GM23338 (cell line): Measurements from ENCODE around the gene PSKH1. TPM values are rescaled to one million over a fixed set of nuclear protein-coding genes. Genes with fewer than 3 reads are reported as not detected.
A peak's percentile ranks its signal among the peaks of the same experiment; 100 is the strongest.

Experiments
- ATAC-seq: fragments of 200-7000 bp; cut with Tn5 transposase; 3 replicates; pipeline ENCODE4 v1.9.1; 2020
- DNase-seq: peaks from one replicate; pipeline ENCODE4 v3.0.0-alpha.2; 2015; ENCODE audit warnings: low spot score
- H2AFZ ChIP-seq: fragments of 200-600 bp; sonication (generic); 2 replicates; pipeline ENCODE4 v1.8.0; 2016; ENCODE audit warnings: antibody characterized with exemption, mild to moderate bottlenecking, moderate library complexity
- H3F3A ChIP-seq: fragments of 200-600 bp; sonication (generic); replicated peaks from 2 replicates; pipeline ENCODE4 v1.8.0; 2017; ENCODE audit warnings: antibody characterized with exemption, mixed run types, low read depth
- H3K27ac ChIP-seq: fragments of 200-600 bp; sonication (generic); 2 replicates; pipeline ENCODE4 v1.6.1; 2016; ENCODE audit warnings: low read depth
- H3K27me3 ChIP-seq: fragments of 200-600 bp; sonication (generic); 2 replicates; pipeline ENCODE4 v1.8.0; 2016; ENCODE audit warnings: mild to moderate bottlenecking, mixed run types, moderate library complexity; ENCODE audit not compliant: insufficient read depth
- H3K36me3 ChIP-seq: fragments of 200-600 bp; sonication (generic); 2 replicates; pipeline ENCODE4 v1.8.0; 2016; ENCODE audit warnings: mild to moderate bottlenecking; ENCODE audit not compliant: insufficient read depth
- H3K4me1 ChIP-seq: fragments of 200-600 bp; sonication (generic); 2 replicates; pipeline ENCODE4 v1.8.0; 2016; ENCODE audit warnings: mild to moderate bottlenecking, moderate library complexity; ENCODE audit not compliant: insufficient read depth
- H3K4me2 ChIP-seq: fragments of 200-600 bp; sonication (generic); 2 replicates; pipeline ENCODE4 v1.7.1; 2017; ENCODE audit warnings: mixed run types
- H3K4me3 ChIP-seq: fragments of 200-600 bp; sonication (generic); 2 replicates; pipeline ENCODE4 v1.6.1; 2016; ENCODE audit warnings: mixed run types
- H3K79me2 ChIP-seq: fragments of 200-600 bp; sonication (generic); replicated peaks from 2 replicates; pipeline ENCODE4 v1.8.0; 2017; ENCODE audit warnings: mild to moderate bottlenecking; ENCODE audit not compliant: insufficient read depth
- H3K9me2 ChIP-seq: fragments of 200-600 bp; sonication (generic); 2 replicates; pipeline ENCODE4 v1.8.0; 2017; ENCODE audit not compliant: insufficient read depth
- H4K20me1 ChIP-seq: fragments of 200-600 bp; sonication (generic); replicated peaks from 2 replicates; pipeline ENCODE4 v1.8.0; 2017; ENCODE audit warnings: mild to moderate bottlenecking; ENCODE audit not compliant: insufficient read depth
- H3K27ac Mint-ChIP-seq: 2 replicates; pipeline ENCODE4 v1.8.0; 2020; ENCODE audit warnings: inconsistent platforms, mild to moderate bottlenecking, moderate library complexity, mixed read lengths
- H3K27me3 Mint-ChIP-seq: 3 replicates; pipeline ENCODE4 v1.8.0; 2022; ENCODE audit warnings: low read depth, mild to moderate bottlenecking, moderate library complexity, mixed read lengths, inconsistent platforms; ENCODE audit not compliant: insufficient read depth, poor library complexity
- H3K36me3 Mint-ChIP-seq: 3 replicates; pipeline ENCODE4 v1.8.0; 2021; ENCODE audit warnings: low read depth, mild to moderate bottlenecking, inconsistent platforms, moderate library complexity, mixed read lengths
- H3K4me1 Mint-ChIP-seq: 3 replicates; pipeline ENCODE4 v1.8.0; 2020; ENCODE audit warnings: mild to moderate bottlenecking, inconsistent platforms, mixed read lengths
- H3K4me3 Mint-ChIP-seq: 3 replicates; pipeline ENCODE4 v1.8.0; 2021; ENCODE audit warnings: moderate library complexity, mild to moderate bottlenecking, inconsistent platforms, mixed read lengths
- H3K9me3 Mint-ChIP-seq: 3 replicates; pipeline ENCODE4 v1.8.0; 2020; ENCODE audit warnings: moderate library complexity, mild to moderate bottlenecking, inconsistent platforms, mixed read lengths
- CREB1 ChIP-seq: fragments of 250-450 bp; sonication (Bioruptor Pico); IDR thresholded peaks from 2 replicates; pipeline ENCODE4 v1.5.0; 2020; ENCODE audit warnings: low read depth, mild to moderate bottlenecking, moderate library complexity
- EZH2phosphoT487 ChIP-seq: fragments of 200-600 bp; sonication (generic); IDR thresholded peaks from one replicate; pipeline ENCODE4 v1.8.1; 2018; ENCODE audit warnings: antibody characterized with exemption; ENCODE audit not compliant: unreplicated experiment
- NANOG ChIP-seq: IDR thresholded peaks from 2 replicates; pipeline ENCODE4 v1.6.1; 2016; ENCODE audit warnings: antibody characterized with exemption, borderline replicate concordance
- ZNF114 ChIP-seq: fragments of 250-450 bp; sonication (Bioruptor Pico); IDR thresholded peaks from 2 replicates; pipeline ENCODE4 v1.5.0; 2020; ENCODE audit warnings: mild to moderate bottlenecking, moderate library complexity
- polyA plus RNA-seq: library from polyadenylated mRNA; unstranded; fragments of >200 nt; fragmentation: Nextera tagmentation; extraction: Ambion mirVana; gene quantifications from 2 replicates; pipeline ENCODE4 v1.2.1, GENCODE V29; 2016
- total RNA-seq: library from RNA; depleted of rRNA; stranded (reverse); fragments of >200 nt; shearing (Covaris generic); gene quantifications from 2 replicates; pipeline ENCODE4 v1.2.3, GENCODE V29; 2014
- TF ChIP-seq, protein P1 (sequence below), 2 experiments: fragments of 200-600 bp in 1 of 2; sonication (generic) in 1 of 2; conservative IDR thresholded peaks; 2 replicates each; pipeline versions ENCODE4 v1.5.1 to v1.6.1; 2016 to 2017; ENCODE audit warnings: antibody characterized with exemption in 2 of 2, low read depth in 2 of 2, mild to moderate bottlenecking in 2 of 2, moderate library complexity in 1 of 2
- TF ChIP-seq, protein P2 (sequence below): fragments of 250-450 bp; sonication (Bioruptor Pico); IDR thresholded peaks from 2 replicates; pipeline ENCODE4 v1.5.0; 2020; ENCODE audit warnings: mild to moderate bottlenecking, moderate library complexity

PSKH1 gene
- total and polyA plus RNA-seq, 2 experiments from 2014 or later, result 14.3 to 23.9 TPM

DNA sequence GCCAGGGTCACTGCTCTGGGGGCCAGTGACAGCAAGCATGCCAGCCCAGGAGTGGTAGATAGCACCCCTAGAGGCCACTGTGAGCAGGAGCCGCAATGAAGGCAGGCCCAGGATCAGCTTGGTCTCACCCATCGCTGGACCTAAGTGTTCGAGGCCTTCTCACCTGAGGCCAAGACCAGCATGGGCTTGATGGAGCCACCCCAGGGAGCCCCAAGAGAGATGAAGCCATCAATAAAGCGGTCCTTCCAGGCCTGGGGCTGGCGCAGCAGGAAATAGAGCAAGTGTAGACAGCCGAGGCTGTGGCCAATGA, 49.1 kb downstream of the PSKH1 start:
- H3K27me3 Mint-ChIP-seq, result peaks cover 11% of the 10 kb centered on the region
- no peak overlapping the region for H3K4me3 Mint-ChIP-seq
- H3K36me3 Mint-ChIP-seq, result peaks cover 26% of the 10 kb centered on the region; the same call in 2 of the 3 replicates
- H3K4me3 ChIP-seq, result no peak overlapping the region
- H3K4me1 Mint-ChIP-seq, result peaks cover 7% of the 10 kb centered on the region
- H3F3A ChIP-seq, result peaks cover 14% of the 10 kb centered on the region
- DNase-seq (peak; percentile 86), ATAC-seq (peak; percentile 87)
- H3K4me1 ChIP-seq, result no peaks in the 10 kb centered on the region
- H3K9me3 Mint-ChIP-seq, result no peaks in the 10 kb centered on the region
- no peak overlapping the region for H2AFZ ChIP-seq
- H3K27me3 ChIP-seq, result no peaks in the 10 kb centered on the region
- TF ChIP-seq CREB1 (CRISPR knock-in tag) (0 out of 2 replicates have a peak, but pooled peaks have one; percentile 15), EZH2phosphoT487 (no peak)
- TF ChIP-seq, protein P1, sequence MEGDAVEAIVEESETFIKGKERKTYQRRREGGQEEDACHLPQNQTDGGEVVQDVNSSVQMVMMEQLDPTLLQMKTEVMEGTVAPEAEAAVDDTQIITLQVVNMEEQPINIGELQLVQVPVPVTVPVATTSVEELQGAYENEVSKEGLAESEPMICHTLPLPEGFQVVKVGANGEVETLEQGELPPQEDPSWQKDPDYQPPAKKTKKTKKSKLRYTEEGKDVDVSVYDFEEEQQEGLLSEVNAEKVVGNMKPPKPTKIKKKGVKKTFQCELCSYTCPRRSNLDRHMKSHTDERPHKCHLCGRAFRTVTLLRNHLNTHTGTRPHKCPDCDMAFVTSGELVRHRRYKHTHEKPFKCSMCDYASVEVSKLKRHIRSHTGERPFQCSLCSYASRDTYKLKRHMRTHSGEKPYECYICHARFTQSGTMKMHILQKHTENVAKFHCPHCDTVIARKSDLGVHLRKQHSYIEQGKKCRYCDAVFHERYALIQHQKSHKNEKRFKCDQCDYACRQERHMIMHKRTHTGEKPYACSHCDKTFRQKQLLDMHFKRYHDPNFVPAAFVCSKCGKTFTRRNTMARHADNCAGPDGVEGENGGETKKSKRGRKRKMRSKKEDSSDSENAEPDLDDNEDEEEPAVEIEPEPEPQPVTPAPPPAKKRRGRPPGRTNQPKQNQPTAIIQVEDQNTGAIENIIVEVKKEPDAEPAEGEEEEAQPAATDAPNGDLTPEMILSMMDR (conservative IDR thresholded peaks at IDR 0.05; ENCODE audit: low read depth in 2 of 2), result peak; percentile 76 to 90
- no peaks in the 10 kb centered on the region for H3K9me2 ChIP-seq
- peaks cover 3% of the 10 kb centered on the region; the same call in 1 of the 2 replicates for H3K36me3 ChIP-seq
- H3K79me2 ChIP-seq, result no peaks in the 10 kb centered on the region; the same call in 1 of the 2 replicates
- no peak overlapping the region for H3K4me2 ChIP-seq
- H3K27ac ChIP-seq, result no peak overlapping the region
- no peak overlapping the region for H3K27ac Mint-ChIP-seq
- H4K20me1 ChIP-seq, result peaks cover 14% of the 10 kb centered on the region

DNA sequence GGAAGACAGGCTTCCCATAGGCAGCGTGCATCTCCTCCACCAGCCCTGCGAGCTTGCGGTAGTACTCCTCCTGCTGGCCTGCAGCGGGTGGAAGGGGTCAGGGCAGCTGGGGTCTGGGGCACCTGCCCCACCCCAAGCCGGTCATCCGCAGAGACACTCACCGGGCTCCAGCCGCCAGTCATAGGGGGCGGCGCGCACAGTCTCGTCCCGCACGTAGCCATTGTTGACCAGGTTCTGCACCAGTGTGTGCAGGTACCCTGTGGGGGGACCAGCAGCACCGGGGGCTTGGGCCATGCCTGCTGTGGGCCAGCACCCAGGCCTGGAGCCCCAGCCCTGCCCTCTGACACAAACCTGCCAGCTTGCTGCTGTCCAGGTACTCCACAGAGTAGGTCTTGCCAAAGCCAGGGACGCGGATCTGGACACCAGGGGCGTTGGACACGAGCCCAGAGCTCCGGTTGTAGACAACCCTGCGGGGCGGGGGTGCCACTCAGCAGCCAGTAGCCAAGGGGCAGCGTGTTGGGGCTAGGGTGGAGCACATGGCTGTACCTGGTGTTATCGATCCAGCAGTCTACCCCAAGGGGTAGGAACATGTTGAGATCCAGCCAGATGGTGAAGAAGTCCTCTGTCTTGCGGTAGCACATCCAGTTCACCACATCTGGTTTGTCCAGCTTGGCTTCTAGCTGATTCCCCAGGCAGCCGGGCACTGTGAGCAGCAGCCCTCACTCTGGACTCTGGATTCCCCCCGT, 49.6 kb downstream of the PSKH1 start:
- Mint-ChIP-seq H3K9me3 (no peaks in the 10 kb centered on the region), H3K4me3 (no peak overlapping the region), H3K27me3 (peaks cover 8% of the 10 kb centered on the region), H3K36me3 (peaks cover 24% of the 10 kb centered on the region; the same call in 2 of the 3 replicates), H3K27ac (no peak overlapping the region), H3K4me1 (peaks cover 4% of the 10 kb centered on the region; the same call in 2 of the 3 replicates)
- peak; percentile 38 for ATAC-seq
- no peak overlapping the region for H3K27ac ChIP-seq
- no peaks in the 10 kb centered on the region for H3K4me1 ChIP-seq
- peaks cover 3% of the 10 kb centered on the region; the same call in 1 of the 2 replicates for H3K36me3 ChIP-seq
- TF ChIP-seq ZNF114 (CRISPR knock-in tag) (no peak), NANOG (no peak)
- TF ChIP-seq, protein P1 (conservative IDR thresholded peaks at IDR 0.05; ENCODE audit: low read depth in 2 of 2), result 0 out of 4 replicates have a peak, but pooled peaks of 1 of the 2 experiments have one; percentile 21
- TF ChIP-seq, protein P2, sequence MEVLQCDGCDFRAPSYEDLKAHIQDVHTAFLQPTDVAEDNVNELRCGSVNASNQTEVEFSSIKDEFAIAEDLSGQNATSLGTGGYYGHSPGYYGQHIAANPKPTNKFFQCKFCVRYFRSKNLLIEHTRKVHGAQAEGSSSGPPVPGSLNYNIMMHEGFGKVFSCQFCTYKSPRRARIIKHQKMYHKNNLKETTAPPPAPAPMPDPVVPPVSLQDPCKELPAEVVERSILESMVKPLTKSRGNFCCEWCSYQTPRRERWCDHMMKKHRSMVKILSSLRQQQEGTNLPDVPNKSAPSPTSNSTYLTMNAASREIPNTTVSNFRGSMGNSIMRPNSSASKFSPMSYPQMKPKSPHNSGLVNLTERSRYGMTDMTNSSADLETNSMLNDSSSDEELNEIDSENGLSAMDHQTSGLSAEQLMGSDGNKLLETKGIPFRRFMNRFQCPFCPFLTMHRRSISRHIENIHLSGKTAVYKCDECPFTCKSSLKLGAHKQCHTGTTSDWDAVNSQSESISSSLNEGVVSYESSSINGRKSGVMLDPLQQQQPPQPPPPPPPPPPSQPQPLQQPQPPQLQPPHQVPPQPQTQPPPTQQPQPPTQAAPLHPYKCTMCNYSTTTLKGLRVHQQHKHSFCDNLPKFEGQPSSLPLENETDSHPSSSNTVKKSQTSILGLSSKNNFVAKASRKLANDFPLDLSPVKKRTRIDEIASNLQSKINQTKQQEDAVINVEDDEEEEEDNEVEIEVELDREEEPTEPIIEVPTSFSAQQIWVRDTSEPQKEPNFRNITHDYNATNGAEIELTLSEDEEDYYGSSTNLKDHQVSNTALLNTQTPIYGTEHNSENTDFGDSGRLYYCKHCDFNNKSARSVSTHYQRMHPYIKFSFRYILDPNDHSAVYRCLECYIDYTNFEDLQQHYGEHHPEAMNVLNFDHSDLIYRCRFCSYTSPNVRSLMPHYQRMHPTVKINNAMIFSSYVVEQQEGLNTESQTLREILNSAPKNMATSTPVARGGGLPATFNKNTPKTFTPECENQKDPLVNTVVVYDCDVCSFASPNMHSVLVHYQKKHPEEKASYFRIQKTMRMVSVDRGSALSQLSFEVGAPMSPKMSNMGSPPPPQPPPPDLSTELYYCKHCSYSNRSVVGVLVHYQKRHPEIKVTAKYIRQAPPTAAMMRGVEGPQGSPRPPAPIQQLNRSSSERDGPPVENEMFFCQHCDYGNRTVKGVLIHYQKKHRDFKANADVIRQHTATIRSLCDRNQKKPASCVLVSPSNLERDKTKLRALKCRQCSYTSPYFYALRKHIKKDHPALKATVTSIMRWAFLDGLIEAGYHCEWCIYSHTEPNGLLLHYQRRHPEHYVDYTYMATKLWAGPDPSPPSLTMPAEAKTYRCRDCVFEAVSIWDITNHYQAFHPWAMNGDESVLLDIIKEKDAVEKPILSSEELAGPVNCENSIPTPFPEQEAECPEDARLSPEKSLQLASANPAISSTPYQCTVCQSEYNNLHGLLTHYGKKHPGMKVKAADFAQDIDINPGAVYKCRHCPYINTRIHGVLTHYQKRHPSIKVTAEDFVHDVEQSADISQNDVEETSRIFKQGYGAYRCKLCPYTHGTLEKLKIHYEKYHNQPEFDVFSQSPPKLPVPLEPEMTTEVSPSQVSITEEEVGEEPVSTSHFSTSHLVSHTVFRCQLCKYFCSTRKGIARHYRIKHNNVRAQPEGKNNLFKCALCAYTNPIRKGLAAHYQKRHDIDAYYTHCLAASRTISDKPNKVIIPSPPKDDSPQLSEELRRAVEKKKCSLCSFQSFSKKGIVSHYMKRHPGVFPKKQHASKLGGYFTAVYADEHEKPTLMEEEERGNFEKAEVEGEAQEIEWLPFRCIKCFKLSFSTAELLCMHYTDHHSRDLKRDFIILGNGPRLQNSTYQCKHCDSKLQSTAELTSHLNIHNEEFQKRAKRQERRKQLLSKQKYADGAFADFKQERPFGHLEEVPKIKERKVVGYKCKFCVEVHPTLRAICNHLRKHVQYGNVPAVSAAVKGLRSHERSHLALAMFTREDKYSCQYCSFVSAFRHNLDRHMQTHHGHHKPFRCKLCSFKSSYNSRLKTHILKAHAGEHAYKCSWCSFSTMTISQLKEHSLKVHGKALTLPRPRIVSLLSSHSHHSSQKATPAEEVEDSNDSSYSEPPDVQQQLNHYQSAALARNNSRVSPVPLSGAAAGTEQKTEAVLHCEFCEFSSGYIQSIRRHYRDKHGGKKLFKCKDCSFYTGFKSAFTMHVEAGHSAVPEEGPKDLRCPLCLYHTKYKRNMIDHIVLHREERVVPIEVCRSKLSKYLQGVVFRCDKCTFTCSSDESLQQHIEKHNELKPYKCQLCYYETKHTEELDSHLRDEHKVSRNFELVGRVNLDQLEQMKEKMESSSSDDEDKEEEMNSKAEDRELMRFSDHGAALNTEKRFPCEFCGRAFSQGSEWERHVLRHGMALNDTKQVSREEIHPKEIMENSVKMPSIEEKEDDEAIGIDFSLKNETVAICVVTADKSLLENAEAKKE (CRISPR knock-in tag), result no peak
- peaks cover 14% of the 10 kb centered on the region for H3F3A ChIP-seq
- no peak overlapping the region for H3K4me3 ChIP-seq
- no peaks in the 10 kb centered on the region for H3K79me2 ChIP-seq
- no peak overlapping the region for H3K4me2 ChIP-seq
- H3K27me3 ChIP-seq, result no peaks in the 10 kb centered on the region
- no peak overlapping the region for H2AFZ ChIP-seq
- peaks cover 14% of the 10 kb centered on the region for H4K20me1 ChIP-seq
- peak; percentile 53 for DNase-seq
- no peaks in the 10 kb centered on the region for H3K9me2 ChIP-seq
